GM19043 (cell line): ENCODE measurements around the gene KRT17.
"Not testable (repeated sequence)": the region's sequence is repeated elsewhere in the genome, so short reads cannot be mapped to it uniquely, and the experiment has no call there.

Experiments used
- ATAC-seq: cut with Tn5 transposase; IDR thresholded peaks from one replicate; pipeline ENCODE4 v1.9.1; 2021; ENCODE audit warnings: low read depth; ENCODE audit not compliant: unreplicated experiment

Gene KRT17

GRCh38 chr17:41579484-41580243 lies 44.7 kb downstream of the KRT17 start:
- ATAC-seq = peak; percentile 51

- ATAC-seq = no peak
Observed at GRCh38 chr17:41578971-41579370, 45.4 kb downstream of the KRT17 start.

- no peak for ATAC-seq
Observed at GRCh38 chr17:41578538-41578937, 45.8 kb downstream of the KRT17 start.

GRCh38 chr17:41576740-41577139 lies 47.6 kb downstream of the KRT17 start:
- ATAC-seq = not testable (repeated sequence)

- no peak for ATAC-seq
Observed at GRCh38 chr17:41575336-41575735, 49.0 kb downstream of the KRT17 start.

- no peak for ATAC-seq
Observed at GRCh38 chr17:41571561-41572434, 52.6 kb downstream of the KRT17 start, which contains the start of gene KRT9. KRT9 (minus strand) TSS chr17:41572059; CDS start chr17:41571992, 67 bp downstream.
